ENCODE results near the gene NR6A1. TPM values are rescaled to one million over a fixed set of nuclear protein-coding genes. Genes with fewer than 3 reads are reported as not detected.

NR6A1 gene
- total RNA-seq, 1 experiment from 2014 or later, result 6.0 TPM

GRCh38 chr9:124764774-124765438 lies 6.2 kb downstream of the NR6A1 start:
- no peaks in the 10 kb centered on the region for H3K9me3 ChIP-seq (replicated peaks)
- H3K27me3 ChIP-seq, result no peaks in the 10 kb centered on the region
- no peak overlapping the region for H3K4me3 ChIP-seq
- peak in 1 of 2 experiments; percentile 70 for DNase-seq
- peaks cover 12% of the 10 kb centered on the region for H3K4me1 ChIP-seq
- no peak overlapping the region for H3K27ac ChIP-seq
- no peaks in the 10 kb centered on the region for H3K36me3 ChIP-seq

GRCh38 chr9:124762633-124763032 lies 8.5 kb downstream of the NR6A1 start:
- no peak for DNase-seq
- H3K4me3 ChIP-seq, result no peak overlapping the region
- H3K4me1 ChIP-seq, result peaks cover 24% of the 10 kb centered on the region
- H3K27me3 ChIP-seq, result no peaks in the 10 kb centered on the region
- H3K36me3 ChIP-seq, result no peaks in the 10 kb centered on the region
- no peak overlapping the region for H3K27ac ChIP-seq
- H3K9me3 ChIP-seq (replicated peaks), result no peaks in the 10 kb centered on the region

DNA sequence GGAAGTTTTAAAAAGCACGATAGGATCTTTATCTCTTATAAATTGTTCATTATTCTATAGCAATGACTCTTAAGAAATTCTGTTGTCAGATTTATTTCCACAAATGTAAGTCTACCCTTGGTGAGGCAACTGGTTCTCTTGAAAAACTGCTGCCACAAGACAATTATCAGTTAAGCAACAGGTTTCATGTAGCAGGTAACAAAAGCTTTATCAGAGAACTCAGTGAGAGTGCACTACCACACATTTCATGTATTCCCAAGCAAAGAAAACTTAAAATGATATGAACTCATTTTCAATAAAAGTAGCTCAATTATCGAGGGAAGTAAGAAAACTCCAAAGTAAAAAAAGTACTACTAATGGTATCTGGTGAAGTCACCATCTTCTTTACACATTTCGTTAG lies 9.4 kb downstream of the NR6A1 start:
- Histone ChIP-seq H3K27me3 (no peaks in the 10 kb centered on the region), H3K9me3 (replicated peaks) (no peaks in the 10 kb centered on the region), H3K36me3 (no peaks in the 10 kb centered on the region), H3K4me3 (no peak overlapping the region), H3K27ac (no peak overlapping the region), H3K4me1 (peaks cover 24% of the 10 kb centered on the region)
- DNase-seq, result no peak

- Histone ChIP-seq H3K9me3 (replicated peaks) (no peaks in the 10 kb centered on the region), H3K27ac (no peak overlapping the region), H3K27me3 (no peaks in the 10 kb centered on the region), H3K4me1 (peaks cover 24% of the 10 kb centered on the region), H3K36me3 (no peaks in the 10 kb centered on the region), H3K4me3 (no peak overlapping the region)
- no peak for DNase-seq
Measured at GRCh38 chr9:124761196-124761595, 9.9 kb downstream of the NR6A1 start.

- Histone ChIP-seq H3K36me3 (no peaks in the 10 kb centered on the region), H3K9me3 (replicated peaks) (no peaks in the 10 kb centered on the region), H3K4me1 (peaks cover 22% of the 10 kb centered on the region), H3K27me3 (no peaks in the 10 kb centered on the region), H3K4me3 (no peak overlapping the region), H3K27ac (no peak overlapping the region)
- DNase-seq, result no peak
Measured at GRCh38 chr9:124760719-124761118, 10.4 kb downstream of the NR6A1 start.

- Histone ChIP-seq H3K4me1 (peaks cover 12% of the 10 kb centered on the region), H3K27me3 (no peaks in the 10 kb centered on the region), H3K9me3 (replicated peaks) (no peaks in the 10 kb centered on the region), H3K27ac (no peak overlapping the region), H3K4me3 (no peak overlapping the region), H3K36me3 (no peaks in the 10 kb centered on the region)
- DNase-seq, result no peak
Measured at GRCh38 chr9:124759327-124759726, 11.8 kb downstream of the NR6A1 start.

DNA sequence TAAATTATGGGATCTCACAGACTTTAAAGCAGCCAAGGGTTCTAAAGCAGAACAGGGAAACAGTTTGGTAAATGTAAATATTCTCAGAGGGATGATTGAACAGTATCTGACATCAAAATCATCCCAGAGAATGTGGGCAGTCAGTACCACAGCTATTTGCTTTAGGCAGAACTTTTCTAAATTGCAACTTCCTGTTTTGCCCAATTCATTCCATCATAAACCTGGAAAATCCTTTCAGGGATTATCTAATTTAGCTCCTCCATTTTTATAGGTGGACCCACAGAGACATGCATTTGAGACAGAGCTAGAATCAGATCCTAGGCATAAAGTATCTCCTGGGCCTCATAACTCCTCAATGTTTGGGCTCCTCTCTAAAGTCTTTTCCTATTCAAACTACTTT lies 12.4 kb downstream of the NR6A1 start:
- Histone ChIP-seq H3K27me3 (no peaks in the 10 kb centered on the region), H3K27ac (no peak overlapping the region), H3K9me3 (replicated peaks) (no peaks in the 10 kb centered on the region), H3K36me3 (no peaks in the 10 kb centered on the region), H3K4me1 (peaks cover 12% of the 10 kb centered on the region), H3K4me3 (no peak overlapping the region)
- no peak for DNase-seq

GRCh38 chr9:124758061-124758460 lies 13.1 kb downstream of the NR6A1 start:
- no peaks in the 10 kb centered on the region for H3K36me3 ChIP-seq
- peaks cover 12% of the 10 kb centered on the region for H3K4me1 ChIP-seq
- no peaks in the 10 kb centered on the region for H3K27me3 ChIP-seq
- DNase-seq, result no peak
- no peak overlapping the region for H3K27ac ChIP-seq
- H3K9me3 ChIP-seq (replicated peaks), result no peaks in the 10 kb centered on the region
- H3K4me3 ChIP-seq, result no peak overlapping the region

DNA sequence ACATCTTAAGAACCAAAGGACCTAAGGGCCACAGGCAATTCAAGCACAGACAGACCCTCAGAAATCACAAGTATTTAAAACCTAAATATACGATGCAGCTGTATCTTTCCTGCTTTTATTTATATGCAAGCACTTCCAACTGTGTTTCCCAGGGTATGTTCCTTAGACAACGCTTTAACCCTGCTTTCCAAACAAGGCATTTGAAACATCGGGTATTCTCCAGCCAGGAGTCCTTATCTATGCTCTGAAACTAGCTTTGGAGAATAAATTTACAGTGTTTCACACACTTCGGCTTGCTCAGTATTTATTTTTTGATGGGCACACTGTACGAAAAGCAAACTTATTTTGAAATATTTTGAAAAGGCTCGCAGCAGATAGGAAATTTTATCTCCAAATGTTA lies 13.5 kb downstream of the NR6A1 start:
- Histone ChIP-seq H3K9me3 (replicated peaks) (no peaks in the 10 kb centered on the region), H3K4me3 (no peak overlapping the region), H3K27ac (no peak overlapping the region), H3K27me3 (no peaks in the 10 kb centered on the region), H3K4me1 (peaks cover 12% of the 10 kb centered on the region), H3K36me3 (no peaks in the 10 kb centered on the region)
- no peak for DNase-seq

DNA sequence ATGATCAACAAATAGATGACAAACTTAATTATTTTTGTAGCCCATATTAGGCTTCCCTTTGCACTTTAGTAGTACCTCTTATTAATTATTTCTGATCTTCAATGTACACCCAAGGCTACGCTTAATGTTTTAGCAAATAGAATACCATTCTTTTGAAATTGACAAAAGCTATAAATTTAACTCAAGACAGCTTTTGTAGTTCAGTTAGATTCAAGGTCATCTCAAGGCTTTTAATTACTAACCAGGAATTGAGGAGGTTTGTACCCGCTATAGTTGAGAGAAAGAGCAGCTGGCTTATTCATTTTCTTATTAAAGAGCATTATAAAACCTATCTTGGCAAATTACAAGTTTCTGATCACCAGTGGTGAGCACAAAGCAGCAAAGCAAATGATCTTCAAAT lies 15.1 kb downstream of the NR6A1 start:
- no peaks in the 10 kb centered on the region; the same call in 1 of the 2 replicates for H3K36me3 ChIP-seq
- no peak for DNase-seq
- peaks cover 12% of the 10 kb centered on the region for H3K4me1 ChIP-seq
- no peak overlapping the region for H3K4me3 ChIP-seq
- no peaks in the 10 kb centered on the region for H3K27me3 ChIP-seq
- H3K9me3 ChIP-seq (replicated peaks), result no peaks in the 10 kb centered on the region
- no peak overlapping the region for H3K27ac ChIP-seq

DNA sequence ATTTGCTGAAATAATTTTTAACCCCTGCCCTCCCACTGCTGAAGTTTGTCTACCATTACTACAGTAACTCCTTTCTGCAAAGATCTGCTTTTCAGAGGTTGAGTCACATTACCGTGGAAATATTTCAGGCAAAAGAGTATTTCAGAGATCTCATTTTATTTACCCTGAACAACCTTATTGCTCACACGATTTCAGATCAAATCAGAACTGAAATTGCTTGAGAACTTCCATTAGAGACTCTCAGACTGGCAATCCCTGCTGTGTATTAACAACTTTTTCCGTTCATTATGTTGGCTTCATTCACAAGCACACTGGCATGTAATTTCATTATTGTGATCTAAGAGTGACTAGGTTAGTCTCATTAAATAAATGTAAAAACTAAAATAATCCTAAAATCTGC lies 16.1 kb downstream of the NR6A1 start:
- Histone ChIP-seq H3K27ac (no peak overlapping the region), H3K4me1 (peaks cover 17% of the 10 kb centered on the region), H3K36me3 (no peaks in the 10 kb centered on the region; the same call in 1 of the 2 replicates), H3K4me3 (no peak overlapping the region), H3K9me3 (replicated peaks) (no peaks in the 10 kb centered on the region), H3K27me3 (no peaks in the 10 kb centered on the region)
- no peak for DNase-seq

- peaks cover 25% of the 10 kb centered on the region for H3K4me1 ChIP-seq
- no peaks in the 10 kb centered on the region for H3K27me3 ChIP-seq
- no peak overlapping the region for H3K4me3 ChIP-seq
- H3K9me3 ChIP-seq (replicated peaks), result no peaks in the 10 kb centered on the region
- H3K27ac ChIP-seq, result no peak overlapping the region
- H3K36me3 ChIP-seq, result no peaks in the 10 kb centered on the region; the same call in 1 of the 2 replicates
- DNase-seq, result peak; percentile 18 to 54
Measured at GRCh38 chr9:124754289-124754688, 16.8 kb downstream of the NR6A1 start.

DNA sequence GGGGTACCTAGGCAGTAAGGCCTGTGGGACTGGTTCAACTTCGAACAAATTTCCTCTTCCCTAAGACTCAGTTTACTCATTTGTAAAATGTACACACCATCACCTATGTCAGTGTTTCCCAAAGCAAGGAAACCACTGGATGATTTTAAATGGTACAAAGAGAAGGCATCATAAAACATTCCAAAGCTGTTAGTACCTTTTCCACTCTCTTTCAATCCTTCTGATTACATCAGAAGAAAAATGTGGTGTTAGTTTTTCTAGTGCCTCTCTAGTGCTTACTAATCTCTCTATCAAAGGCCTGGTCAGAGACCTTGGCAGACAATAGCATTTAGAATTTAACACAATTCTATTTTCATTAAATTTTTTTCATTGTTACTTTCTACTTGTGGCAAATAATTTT lies 18.1 kb downstream of the NR6A1 start:
- H3K4me3 ChIP-seq, result no peak overlapping the region
- peaks cover 14% of the 10 kb centered on the region for H3K4me1 ChIP-seq
- no peaks in the 10 kb centered on the region for H3K9me3 ChIP-seq (replicated peaks)
- H3K27me3 ChIP-seq, result no peaks in the 10 kb centered on the region
- DNase-seq, result no peak
- no peak overlapping the region for H3K27ac ChIP-seq
- H3K36me3 ChIP-seq, result no peaks in the 10 kb centered on the region; the same call in 1 of the 2 replicates

DNA sequence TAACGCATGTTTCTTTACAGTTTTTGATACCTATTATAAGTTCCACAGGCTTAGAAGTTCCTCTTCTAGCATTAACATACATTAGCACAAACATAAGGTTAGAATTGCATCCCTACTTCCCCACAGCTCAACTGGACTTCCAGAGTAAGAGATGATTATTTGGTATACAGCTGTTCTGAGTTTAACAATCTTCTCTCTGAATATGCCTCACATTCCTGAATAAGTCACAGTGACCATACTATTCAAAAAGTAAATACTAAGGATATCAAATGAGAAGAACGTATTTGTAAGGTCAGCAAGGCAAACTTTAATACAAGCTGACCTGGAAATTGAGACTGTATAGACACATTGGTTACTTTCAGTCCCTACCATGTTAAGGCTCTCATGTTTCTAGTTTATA lies 21.3 kb downstream of the NR6A1 start:
- H3K27me3 ChIP-seq, result no peaks in the 10 kb centered on the region
- H3K4me1 ChIP-seq, result peaks cover 14% of the 10 kb centered on the region
- no peaks in the 10 kb centered on the region; the same call in 1 of the 2 replicates for H3K36me3 ChIP-seq
- DNase-seq, result peak in 1 of 2 experiments; percentile 54
- no peak overlapping the region; the same call in 1 of the 2 replicates for H3K27ac ChIP-seq
- H3K9me3 ChIP-seq (replicated peaks), result no peaks in the 10 kb centered on the region
- H3K4me3 ChIP-seq, result no peak overlapping the region

GRCh38 chr9:124749284-124749683 lies 21.8 kb downstream of the NR6A1 start:
- no peak overlapping the region; the same call in 1 of the 2 replicates for H3K27ac ChIP-seq

DNA sequence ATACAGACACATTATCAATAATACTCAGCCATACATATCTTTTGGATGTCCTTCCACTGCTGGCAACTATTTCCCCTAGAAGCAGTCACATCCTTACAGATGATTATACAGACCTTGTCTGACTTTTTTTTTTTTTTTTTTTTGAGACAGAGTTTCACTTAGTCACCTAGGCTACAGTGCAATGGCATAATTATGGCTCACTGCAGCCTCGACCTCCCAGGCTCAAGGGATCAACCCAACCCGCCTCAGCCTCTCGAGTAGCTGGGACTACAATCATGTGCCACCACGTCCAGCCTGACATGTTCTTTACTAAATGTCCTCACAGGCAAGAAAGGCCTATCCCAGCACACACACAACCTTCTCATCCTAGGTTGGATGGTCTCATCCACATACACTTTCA lies 24.0 kb downstream of the NR6A1 start:
- Histone ChIP-seq H3K27me3 (no peaks in the 10 kb centered on the region), H3K9me3 (replicated peaks) (no peaks in the 10 kb centered on the region)
- no peak for DNase-seq

More at GRCh38 chr9:124749284-124749683, 21.8 kb downstream of the NR6A1 start:
- no peak for DNase-seq
- no peaks in the 10 kb centered on the region; the same call in 1 of the 2 replicates for H3K36me3 ChIP-seq
- H3K4me1 ChIP-seq, result peaks cover 14% of the 10 kb centered on the region
- H3K27me3 ChIP-seq, result no peaks in the 10 kb centered on the region
- H3K4me3 ChIP-seq, result no peak overlapping the region
- no peaks in the 10 kb centered on the region for H3K9me3 ChIP-seq (replicated peaks)

More for the DNA sequence above, 24.0 kb downstream of the NR6A1 start:
- Histone ChIP-seq H3K36me3 (no peaks in the 10 kb centered on the region; the same call in 1 of the 2 replicates), H3K4me1 (peaks cover 14% of the 10 kb centered on the region), H3K4me3 (no peak overlapping the region), H3K27ac (no peak overlapping the region)

Measured in SJCRH30 (cell line).